GM21737 (cell line): ENCODE measurements around the gene ASXL1.

Source experiments
- ATAC-seq: cut with Tn5 transposase; IDR thresholded peaks from one replicate; pipeline ENCODE4 v1.9.1; 2021; ENCODE audit warnings: mild to moderate bottlenecking, moderate library complexity; ENCODE audit not compliant: unreplicated experiment

The ASXL1 gene

GRCh38 chr20:32476684-32477593, 118.8 kb downstream of the ASXL1 start:
- ATAC-seq, result no peak

GRCh38 chr20:32477594-32478512, 119.7 kb downstream of the ASXL1 start:
- ATAC-seq, result no peak

DNA sequence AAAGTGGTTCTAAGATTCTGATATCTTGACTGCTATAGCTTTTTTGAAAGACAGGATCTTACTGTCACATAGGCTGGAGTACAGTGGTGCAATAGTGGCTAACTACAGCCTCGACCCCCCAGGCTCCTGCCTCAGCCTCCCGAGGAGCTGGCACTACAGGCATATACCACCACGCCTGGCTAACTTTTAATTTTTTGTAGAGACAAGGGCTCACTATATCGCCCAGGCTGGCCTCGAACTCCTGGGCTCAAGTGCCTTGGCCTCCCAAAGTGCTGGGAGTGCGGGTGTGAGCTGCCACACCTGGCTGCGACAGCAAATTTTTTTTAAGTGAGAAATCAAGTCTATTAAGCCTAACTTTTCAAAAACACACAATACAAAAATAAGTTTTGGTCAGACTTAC, 120.4 kb downstream of the ASXL1 start:
- no peak for ATAC-seq

DNA sequence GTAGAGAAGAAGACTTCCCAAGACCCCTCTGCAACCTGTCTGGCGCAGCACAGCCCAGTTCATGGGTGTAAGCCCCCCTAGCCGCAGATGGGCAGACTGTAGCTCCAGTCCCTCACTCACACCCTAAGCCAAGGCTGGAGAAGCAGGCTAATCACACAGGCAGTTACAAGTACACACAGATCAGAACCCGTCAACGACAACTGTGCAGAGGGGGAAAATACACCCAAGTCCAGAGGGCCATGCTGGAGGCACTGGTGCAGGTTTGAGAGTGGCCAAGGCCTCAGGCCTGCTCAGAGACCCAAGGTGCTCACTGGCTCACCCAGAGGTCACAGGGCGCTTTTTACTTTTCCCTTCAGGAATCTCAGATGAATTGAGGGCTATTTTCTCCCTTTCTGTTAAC, 120.9 kb downstream of the ASXL1 start:
- ATAC-seq, result no peak

- ATAC-seq, result no peak
Observed at GRCh38 chr20:32479697-32480171, 121.6 kb downstream of the ASXL1 start.

GRCh38 chr20:32480371-32481241, 122.5 kb downstream of the ASXL1 start:
- no peak for ATAC-seq

GRCh38 chr20:32481311-32482142, 123.4 kb downstream of the ASXL1 start:
- no peak for ATAC-seq

- ATAC-seq, result no peak
Observed at GRCh38 chr20:32482143-32482441, 124.0 kb downstream of the ASXL1 start.

DNA sequence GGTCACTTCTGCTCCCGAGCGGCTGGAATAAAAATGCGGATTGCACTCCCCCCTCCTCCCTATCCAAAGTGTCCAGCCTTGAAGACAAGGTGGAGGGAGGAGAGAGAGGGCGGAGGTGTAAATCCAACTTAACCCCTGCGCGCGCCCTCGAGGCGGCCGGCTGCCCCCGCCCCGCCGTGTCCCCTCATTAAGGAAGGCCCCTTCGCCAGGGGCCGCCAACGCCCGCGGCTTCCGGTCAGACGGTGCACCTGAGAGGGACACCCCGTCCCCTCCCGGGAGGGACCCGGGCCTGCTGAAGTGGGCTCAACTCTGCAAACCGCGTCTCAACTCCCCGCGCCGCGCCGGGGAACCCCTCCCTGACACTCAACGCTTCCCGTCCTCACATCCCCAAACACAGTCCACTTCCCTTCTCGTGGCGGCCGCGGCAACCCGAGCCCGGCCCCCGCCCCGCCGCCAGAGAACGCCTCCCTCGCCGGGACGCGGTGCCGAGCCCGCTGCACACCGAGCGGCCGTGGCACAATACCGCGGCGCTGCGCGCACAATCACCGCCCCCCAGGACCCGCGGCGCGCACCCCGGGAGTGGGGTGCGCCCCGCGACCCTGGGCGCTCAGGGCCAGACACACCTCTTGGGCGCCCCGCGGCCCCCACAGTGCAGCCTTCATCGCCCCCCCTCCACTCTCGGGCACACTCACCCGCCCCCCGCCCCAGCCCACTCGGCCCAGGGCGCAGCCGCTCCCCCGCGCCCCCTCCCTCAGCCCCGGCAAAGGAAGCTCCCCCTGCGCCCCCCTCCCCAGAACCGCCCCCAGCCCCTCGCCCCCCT, 124.5 kb downstream of the ASXL1 start:
- ATAC-seq, result no peak

- ATAC-seq, result no peak
Observed at GRCh38 chr20:32483351-32484224, 125.5 kb downstream of the ASXL1 start.

DNA sequence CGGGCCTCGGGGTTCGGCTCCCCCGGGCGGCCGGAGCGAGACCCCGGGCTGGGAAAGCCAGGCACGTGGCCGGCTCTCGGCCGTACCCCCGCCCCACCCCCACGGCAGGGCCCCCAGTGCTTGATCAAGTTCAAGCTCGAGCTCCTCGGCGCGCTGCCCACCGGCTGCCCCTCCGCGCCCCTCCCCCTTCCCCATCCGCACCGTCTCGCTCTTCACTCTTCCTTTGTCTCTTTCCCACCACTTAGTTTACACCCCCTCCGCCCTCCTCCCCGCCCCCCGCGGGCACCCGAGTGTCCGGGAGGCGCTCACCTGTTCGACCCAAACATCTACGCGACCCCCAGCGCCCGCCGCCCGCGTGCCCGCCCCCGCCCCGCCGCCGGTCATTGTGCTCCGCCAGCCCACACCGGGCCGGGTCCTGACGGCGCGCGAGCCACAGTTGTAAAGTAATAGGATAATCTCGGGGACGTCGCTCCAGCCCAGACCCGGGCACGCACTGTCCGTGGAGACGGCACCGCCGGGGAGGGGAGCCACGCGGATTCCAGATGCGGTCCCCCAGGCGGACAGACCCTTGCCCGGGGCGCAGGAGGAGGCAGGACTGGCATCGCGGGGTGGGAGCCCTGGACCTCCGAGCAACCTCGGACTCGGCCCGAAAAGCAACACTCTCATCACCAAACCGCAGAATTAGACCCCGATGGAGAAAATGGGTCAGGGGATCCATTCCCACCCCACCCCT, 126.3 kb downstream of the ASXL1 start:
- no peak for ATAC-seq

DNA sequence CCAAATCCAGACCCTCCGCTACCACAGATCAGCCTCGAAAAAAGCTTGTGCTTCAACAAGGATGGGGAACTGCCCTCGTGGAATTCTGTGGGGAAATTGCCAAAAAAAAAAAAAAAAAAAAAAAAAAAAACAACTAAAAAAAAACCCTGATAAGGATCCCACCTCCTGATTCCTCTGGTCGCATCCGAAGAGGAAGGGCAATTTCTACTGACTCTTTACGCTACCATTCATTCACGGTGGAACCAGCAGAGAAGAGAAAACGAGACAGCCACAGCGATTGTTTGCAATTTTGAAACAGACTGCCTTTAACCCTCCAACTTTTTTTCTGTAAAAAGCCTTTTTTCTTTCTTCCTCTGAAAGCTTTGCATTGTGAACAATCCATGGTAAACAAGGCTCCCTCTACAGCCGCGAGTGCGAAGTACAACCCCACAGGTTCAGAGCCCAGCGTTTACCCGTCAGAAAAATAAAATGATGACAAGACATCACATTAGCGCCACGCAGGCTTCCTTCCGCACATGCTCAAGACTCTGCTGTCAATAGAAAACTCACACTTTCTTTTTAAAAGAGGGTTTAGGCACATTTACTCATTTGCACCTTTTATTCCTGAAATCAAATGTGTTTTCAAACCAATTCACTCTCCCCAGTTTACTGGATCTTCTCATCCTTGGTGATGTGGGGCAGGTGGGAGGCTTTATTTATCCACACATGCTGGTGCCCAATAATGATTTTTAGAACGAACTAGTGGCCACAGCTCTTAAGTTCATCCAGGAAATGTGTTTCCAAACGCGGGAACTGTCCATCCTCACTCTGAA, 127.0 kb downstream of the ASXL1 start:
- ATAC-seq, result no peak

DNA sequence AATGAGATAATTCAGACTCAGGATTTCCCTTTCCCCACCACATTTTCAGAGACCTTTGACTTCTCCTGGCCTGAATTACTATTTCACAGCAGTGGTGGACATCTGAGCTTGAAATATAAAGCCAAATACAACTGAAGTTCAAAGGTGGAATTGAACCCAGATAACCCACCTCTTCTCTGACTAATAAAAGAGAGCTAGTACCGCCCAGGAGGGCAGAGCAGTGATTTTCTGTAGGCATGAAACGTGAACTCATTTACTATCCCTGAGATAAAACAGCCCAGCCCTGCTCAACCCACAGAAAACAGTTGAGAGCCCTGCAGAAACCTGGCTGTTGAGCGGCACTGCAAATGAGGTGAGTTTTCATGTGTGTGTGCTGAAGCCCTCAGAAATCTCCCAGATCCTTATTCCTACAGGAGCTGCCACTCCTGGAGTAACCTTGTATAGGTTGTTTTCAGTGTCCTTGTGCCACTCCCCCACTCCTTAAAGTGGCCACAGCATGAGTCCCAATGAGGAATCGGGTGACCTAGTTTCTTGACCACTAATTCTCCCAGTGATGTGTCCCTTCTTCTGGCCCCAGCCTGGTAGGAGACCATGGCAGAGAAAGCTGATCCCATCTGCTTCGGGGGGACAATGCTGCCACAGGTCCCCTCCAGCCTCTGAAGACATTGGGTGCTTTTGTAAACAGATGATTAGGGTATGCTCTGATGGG, 127.8 kb downstream of the ASXL1 start:
- no peak for ATAC-seq

DNA sequence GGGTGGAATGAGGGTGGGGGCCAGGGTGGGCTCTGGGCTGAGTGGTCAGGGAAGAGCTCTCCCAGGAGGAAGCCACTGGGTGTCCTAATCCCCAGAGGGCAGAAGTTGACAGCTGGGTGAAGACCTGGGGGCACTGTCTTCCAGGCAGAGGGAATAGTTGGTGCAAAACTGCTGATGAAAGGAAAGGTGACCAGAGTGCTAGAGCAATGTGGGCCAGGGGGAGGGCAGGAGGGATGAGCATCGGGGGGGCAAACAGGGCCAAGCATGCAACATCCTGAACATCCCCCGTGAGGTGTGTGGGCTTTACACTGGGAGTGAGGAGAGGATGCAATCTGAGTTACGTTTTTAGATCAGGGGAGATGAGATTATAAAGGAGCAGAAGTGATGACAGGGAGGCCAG, 129.2 kb downstream of the ASXL1 start:
- ATAC-seq, result no peak

DNA sequence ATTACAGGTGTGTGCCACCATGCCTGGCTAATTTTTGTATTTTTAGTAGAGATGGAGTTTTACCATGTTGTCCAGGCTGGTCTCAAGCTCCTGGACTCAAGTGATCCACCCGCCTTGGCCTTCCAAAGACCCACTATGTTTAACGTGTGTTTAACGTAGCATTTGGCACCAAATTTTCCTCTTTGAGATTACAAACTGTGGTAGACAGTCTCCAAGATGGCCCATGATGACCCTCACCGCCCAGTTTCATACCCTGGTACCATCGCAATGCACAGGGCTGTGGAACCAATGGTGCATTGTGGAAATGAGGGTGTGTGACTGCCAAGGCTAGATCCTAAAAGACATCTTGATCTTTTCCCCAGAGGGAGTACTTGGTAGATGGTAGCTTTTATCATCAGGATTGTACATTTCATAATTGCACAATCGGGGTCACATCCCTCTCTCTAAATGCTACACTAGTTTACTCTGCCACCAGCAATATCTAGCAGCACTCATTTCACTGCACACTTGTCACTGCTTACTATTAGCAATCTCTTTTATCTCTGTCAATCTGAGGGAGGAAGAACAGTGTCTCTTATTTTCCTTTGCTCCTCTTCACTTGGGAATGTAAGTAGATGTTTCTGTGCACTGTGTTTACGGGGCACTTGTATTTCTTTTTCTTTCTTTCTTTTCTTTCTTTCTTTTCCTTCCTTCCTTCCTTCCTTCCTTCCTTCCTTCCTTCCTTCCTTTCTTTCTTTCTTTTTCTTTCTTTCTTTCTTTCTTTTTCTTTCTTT, 130.1 kb downstream of the ASXL1 start:
- ATAC-seq, result no peak
